Chondrocyte (in vitro differentiated cells): ENCODE measurements around the gene HHLA2. TPM values are rescaled to one million over a fixed set of nuclear protein-coding genes. Genes with fewer than 3 reads are reported as not detected.

ENCODE experiments used
- DNase-seq: peaks from one replicate; pipeline ENCODE4 v3.0.0; 2021; ENCODE audit warnings: mixed read lengths, low spot score
- H3K27ac Mint-ChIP-seq: one replicate; pipeline ENCODE4 v1.8.0; 2021; ENCODE audit warnings: mild to moderate bottlenecking, moderate library complexity, mixed read lengths; ENCODE audit not compliant: unreplicated experiment
- H3K27me3 Mint-ChIP-seq: 2 replicates; pipeline ENCODE4 v1.8.0; 2021; ENCODE audit warnings: low read depth, mixed read lengths
- H3K36me3 Mint-ChIP-seq: 2 replicates; pipeline ENCODE4 v1.8.0; 2021; ENCODE audit warnings: low read depth, mixed read lengths
- H3K4me1 Mint-ChIP-seq: 2 replicates; pipeline ENCODE4 v1.8.0; 2021; ENCODE audit warnings: low read depth, mild to moderate bottlenecking, mixed read lengths
- H3K4me3 Mint-ChIP-seq: one replicate; pipeline ENCODE4 v1.8.0; 2021; ENCODE audit warnings: mild to moderate bottlenecking, moderate library complexity, mixed read lengths; ENCODE audit not compliant: unreplicated experiment
- H3K9me3 Mint-ChIP-seq: 2 replicates; pipeline ENCODE4 v1.8.0; 2021; ENCODE audit warnings: low read depth, mixed read lengths
- CTCF ChIP-seq: fragments of 200-600 bp; sonication (generic); IDR thresholded peaks from 2 replicates; pipeline ENCODE4 v1.5.0; 2021; ENCODE audit warnings: antibody characterized with exemption, mild to moderate bottlenecking, moderate library complexity
- total RNA-seq: library from RNA; stranded (reverse); gene quantifications from 3 replicates; pipeline ENCODE4 v1.2.1, GENCODE V29; 2021

HHLA2 gene
- total RNA-seq, 1 donor from 2014 or later, result not detected

GRCh38 chr3:108393128-108393900 is 97.0 kb downstream of the HHLA2 start:
- Mint-ChIP-seq H3K27ac (no peak overlapping the region), H3K4me1 (peaks cover 20% of the 10 kb centered on the region), H3K9me3 (no peaks in the 10 kb centered on the region), H3K27me3 (no peaks in the 10 kb centered on the region), H3K4me3 (no peak overlapping the region), H3K36me3 (no peaks in the 10 kb centered on the region)
- no peak for TF ChIP-seq CTCF
- no peak for DNase-seq

- peaks cover 13% of the 10 kb centered on the region for H3K4me1 Mint-ChIP-seq
These were observed 97.7 kb downstream of the HHLA2 start for GRCh38 chr3:108394016-108394415.

GRCh38 chr3:108394563-108394962 is 98.2 kb downstream of the HHLA2 start:
- H3K4me3 Mint-ChIP-seq, result no peak overlapping the region
- no peak for TF ChIP-seq CTCF
- DNase-seq, result no peak
- H3K4me1 Mint-ChIP-seq, result peaks cover 11% of the 10 kb centered on the region
- no peak overlapping the region for H3K27ac Mint-ChIP-seq
- H3K27me3 Mint-ChIP-seq, result no peaks in the 10 kb centered on the region
- peaks cover under 1% of the 10 kb centered on the region for H3K9me3 Mint-ChIP-seq
- H3K36me3 Mint-ChIP-seq, result no peaks in the 10 kb centered on the region

More at GRCh38 chr3:108394016-108394415, 97.7 kb downstream of the HHLA2 start:
- TF ChIP-seq CTCF, result no peak
- H3K4me3 Mint-ChIP-seq, result no peak overlapping the region
- H3K27ac Mint-ChIP-seq, result no peak overlapping the region
- no peaks in the 10 kb centered on the region for H3K9me3 Mint-ChIP-seq
- H3K36me3 Mint-ChIP-seq, result no peaks in the 10 kb centered on the region
- no peaks in the 10 kb centered on the region for H3K27me3 Mint-ChIP-seq
- DNase-seq, result no peak

GRCh38 chr3:108396336-108396735 is 100.0 kb downstream of the HHLA2 start:
- no peak overlapping the region for H3K4me3 Mint-ChIP-seq

GRCh38 chr3:108398510-108398909 is 102.2 kb downstream of the HHLA2 start:
- Mint-ChIP-seq H3K27me3 (no peaks in the 10 kb centered on the region), H3K9me3 (peaks cover 6% of the 10 kb centered on the region), H3K36me3 (no peaks in the 10 kb centered on the region), H3K4me1 (peaks cover 4% of the 10 kb centered on the region), H3K4me3 (no peak overlapping the region), H3K27ac (no peak overlapping the region)
- no peak for DNase-seq
- TF ChIP-seq CTCF, result no peak

More at GRCh38 chr3:108396336-108396735, 100.0 kb downstream of the HHLA2 start:
- Mint-ChIP-seq H3K9me3 (peaks cover 6% of the 10 kb centered on the region), H3K36me3 (no peaks in the 10 kb centered on the region), H3K4me1 (peaks cover 11% of the 10 kb centered on the region), H3K27ac (no peak overlapping the region), H3K27me3 (no peaks in the 10 kb centered on the region)
- DNase-seq, result no peak
- TF ChIP-seq CTCF, result no peak
